Thyroid gland (tissue), 4 donors: ENCODE measurements around the gene PACSIN1.

Experiments used
- CTCF ChIP-seq, 6 experiments: fragments of 200-600 bp in 3 of 6; fragments of 450-650 bp in 3 of 6; sonication (generic) in 3 of 6; IDR thresholded peaks; one replicate each; pipeline ENCODE4 v1.5.1; 2016 to 2019; ENCODE audit warnings: antibody characterized with exemption in 6 of 6, mild to moderate bottlenecking in 2 of 6, inconsistent platforms in 1 of 6, moderate library complexity in 1 of 6
- POLR2A ChIP-seq, 2 donors: fragments of 450-650 bp; IDR thresholded peaks; one replicate each; pipeline ENCODE4 v1.6.1; 2017; ENCODE audit warnings: antibody characterized with exemption in 2 of 2, mild to moderate bottlenecking in 2 of 2, moderate library complexity in 1 of 2

- TF ChIP-seq CTCF (IDR thresholded peaks at IDR 0.05): no peak
- no peak for TF ChIP-seq POLR2A (IDR thresholded peaks at IDR 0.05)
Measured at GRCh38 chr6:34491091-34491430, 25.2 kb downstream of the PACSIN1 start.
